Fibroblast of lung (primary cell): Measurements from ENCODE around the gene UBL3. TPM values are rescaled to one million over a fixed set of nuclear protein-coding genes. Genes with fewer than 3 reads are reported as not detected.

Source experiments
- DNase-seq, 2 donors: peaks; one replicate each; pipeline versions ENCODE4 v3.0.0 to v3.0.0-alpha.2; 2010; ENCODE audit warnings: low read depth in 2 of 2
- H2AFZ ChIP-seq: 2 replicates; pipeline ENCODE4 v1.5.1; 2012; ENCODE audit warnings: low read length, control low read depth, inconsistent platforms
- H3K27ac ChIP-seq: 2 replicates; pipeline ENCODE4 v1.5.1; 2011; ENCODE audit warnings: low read length, control low read depth; ENCODE audit not compliant: insufficient read depth
- H3K27me3 ChIP-seq: 2 replicates; pipeline ENCODE4 v1.5.1; 2011; ENCODE audit warnings: mild to moderate bottlenecking, low read length; ENCODE audit not compliant: control insufficient read depth, insufficient read depth
- H3K36me3 ChIP-seq: 2 replicates; pipeline ENCODE4 v1.5.1; 2011; ENCODE audit warnings: low read length; ENCODE audit not compliant: control insufficient read depth, insufficient read depth
- H3K4me1 ChIP-seq: 2 replicates; pipeline ENCODE4 v1.5.1; 2011; ENCODE audit warnings: low read length; ENCODE audit not compliant: control insufficient read depth, insufficient read depth; ENCODE audit errors: extremely low read depth
- H3K4me2 ChIP-seq: 2 replicates; pipeline ENCODE4 v1.5.1; 2011; ENCODE audit warnings: low read length, control low read depth; ENCODE audit not compliant: insufficient read depth; ENCODE audit errors: extremely low read depth
- H3K4me3 ChIP-seq, 4 experiments: fragments of 200-600 bp in 1 of 4; sonication (generic) in 1 of 4; replicated peaks in 1 of 4; 2 replicates each; pipeline ENCODE4 v1.5.1; 2011 to 2016; ENCODE audit warnings: low read length in 4 of 4, low read depth in 3 of 4, mild to moderate bottlenecking in 3 of 4, control low read depth in 2 of 4, inconsistent platforms in 1 of 4, mixed read lengths in 1 of 4; ENCODE audit not compliant: insufficient read depth in 1 of 4; ENCODE audit errors: control extremely low read depth in 1 of 4
- H3K79me2 ChIP-seq: 2 replicates; pipeline ENCODE4 v1.5.1; 2012; ENCODE audit warnings: mild to moderate bottlenecking, low read length, inconsistent platforms; ENCODE audit not compliant: control insufficient read depth, insufficient read depth
- H3K9ac ChIP-seq: 2 replicates; pipeline ENCODE4 v1.5.1; 2011; ENCODE audit warnings: mild to moderate bottlenecking, low read length, control low read depth; ENCODE audit not compliant: insufficient read depth
- H3K9me3 ChIP-seq: 2 replicates; pipeline ENCODE4 v1.5.1; 2012; ENCODE audit warnings: low read depth, low read length; ENCODE audit not compliant: control insufficient read depth, insufficient read depth
- H4K20me1 ChIP-seq: 2 replicates; pipeline ENCODE4 v1.5.1; 2011; ENCODE audit warnings: low read length; ENCODE audit not compliant: control insufficient read depth, insufficient read depth; ENCODE audit errors: extremely low read depth
- EZH2 ChIP-seq: IDR thresholded peaks from 2 replicates; pipeline ENCODE4 v1.5.1; 2012; ENCODE audit warnings: low read length, control low read depth, mild to moderate bottlenecking; ENCODE audit errors: missing control alignments
- polyA plus RNA-seq, 2 donors: library from polyadenylated mRNA; depleted of rRNA in 1 of 2; stranded (reverse) in 1 of 2; unstranded in 1 of 2; fragments of >200 nt; gene quantifications; 2 replicates each; pipeline ENCODE4 v1.2.1, GENCODE V29; 2011 to 2012; ENCODE audit warnings: missing spikeins in 1 of 2
- total RNA-seq: library from RNA; depleted of rRNA; stranded (reverse); fragments of >200 nt; gene quantifications from 2 replicates; pipeline ENCODE4 v1.2.1, GENCODE V29; 2014
- TF ChIP-seq, protein P1 (sequence below), 2 donors: IDR thresholded peaks in 1 of 2; conservative IDR thresholded peaks in 1 of 2; 1 replicate in 1 of 2; 2 replicates in 1 of 2; pipeline ENCODE4 v1.5.1; 2011 to 2012; ENCODE audit warnings: low read length in 2 of 2, control low read depth in 1 of 2, inconsistent platforms in 1 of 2, low read depth in 1 of 2, mild to moderate bottlenecking in 1 of 2

Gene UBL3
- total and polyA plus RNA-seq, 2 donors (not counting 1 experiment from before 2014, with no cell fraction given): 10.7 to 18.3 TPM

DNA sequence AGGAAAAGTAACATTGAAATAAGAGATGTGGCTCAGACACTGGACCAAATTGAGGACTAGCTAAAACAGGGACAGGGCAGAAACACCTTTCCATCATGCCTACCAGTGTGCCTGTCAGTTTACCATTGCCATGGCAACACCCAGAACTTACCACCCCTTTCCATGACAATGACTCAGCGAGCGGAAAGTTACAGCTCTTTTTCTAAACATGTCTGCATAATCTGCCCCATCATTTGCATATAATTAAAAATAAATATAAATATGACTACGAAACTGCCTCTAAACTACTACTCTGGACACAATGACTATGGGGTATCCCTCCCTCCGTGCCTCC is 96.0 kb downstream of the UBL3 start:
- no peak overlapping the region for H2AFZ ChIP-seq
- H3K27me3 ChIP-seq: no peaks in the 10 kb centered on the region
- H3K36me3 ChIP-seq: no peaks in the 10 kb centered on the region
- DNase-seq: peak; percentile 33 to 73
- no peaks in the 10 kb centered on the region for H3K9me3 ChIP-seq
- TF ChIP-seq, protein P1, sequence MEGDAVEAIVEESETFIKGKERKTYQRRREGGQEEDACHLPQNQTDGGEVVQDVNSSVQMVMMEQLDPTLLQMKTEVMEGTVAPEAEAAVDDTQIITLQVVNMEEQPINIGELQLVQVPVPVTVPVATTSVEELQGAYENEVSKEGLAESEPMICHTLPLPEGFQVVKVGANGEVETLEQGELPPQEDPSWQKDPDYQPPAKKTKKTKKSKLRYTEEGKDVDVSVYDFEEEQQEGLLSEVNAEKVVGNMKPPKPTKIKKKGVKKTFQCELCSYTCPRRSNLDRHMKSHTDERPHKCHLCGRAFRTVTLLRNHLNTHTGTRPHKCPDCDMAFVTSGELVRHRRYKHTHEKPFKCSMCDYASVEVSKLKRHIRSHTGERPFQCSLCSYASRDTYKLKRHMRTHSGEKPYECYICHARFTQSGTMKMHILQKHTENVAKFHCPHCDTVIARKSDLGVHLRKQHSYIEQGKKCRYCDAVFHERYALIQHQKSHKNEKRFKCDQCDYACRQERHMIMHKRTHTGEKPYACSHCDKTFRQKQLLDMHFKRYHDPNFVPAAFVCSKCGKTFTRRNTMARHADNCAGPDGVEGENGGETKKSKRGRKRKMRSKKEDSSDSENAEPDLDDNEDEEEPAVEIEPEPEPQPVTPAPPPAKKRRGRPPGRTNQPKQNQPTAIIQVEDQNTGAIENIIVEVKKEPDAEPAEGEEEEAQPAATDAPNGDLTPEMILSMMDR (conservative IDR thresholded peaks at IDR 0.05 in 1 of 2, IDR thresholded peaks at IDR 0.05 in 1 of 2; ENCODE audit: low read depth in 1 of 2, low read length in 2 of 2): no peak
- no peak for TF ChIP-seq EZH2
- H3K4me2 ChIP-seq: no peak overlapping the region
- H3K27ac ChIP-seq: no peak overlapping the region
- H3K9ac ChIP-seq: no peak overlapping the region
- H3K79me2 ChIP-seq: no peaks in the 10 kb centered on the region
- H4K20me1 ChIP-seq: no peaks in the 10 kb centered on the region
- no peak overlapping the region for H3K4me3 ChIP-seq
- no peaks in the 10 kb centered on the region for H3K4me1 ChIP-seq

- TF ChIP-seq, protein P1 (conservative IDR thresholded peaks at IDR 0.05 in 1 of 2, IDR thresholded peaks at IDR 0.05 in 1 of 2; ENCODE audit: low read depth in 1 of 2, low read length in 2 of 2): no peak
- no peak for TF ChIP-seq EZH2
- H3K27me3 ChIP-seq: no peaks in the 10 kb centered on the region
- H3K79me2 ChIP-seq: no peaks in the 10 kb centered on the region
- H3K9me3 ChIP-seq: no peaks in the 10 kb centered on the region
- no peaks in the 10 kb centered on the region for H3K4me1 ChIP-seq
- peak in 1 of 2 donors; percentile 52 for DNase-seq
- no peaks in the 10 kb centered on the region for H3K36me3 ChIP-seq
- H3K27ac ChIP-seq: no peak overlapping the region
- H2AFZ ChIP-seq: peak overlapping the region; percentile 16
- no peak overlapping the region for H3K4me2 ChIP-seq
- H3K9ac ChIP-seq: no peak overlapping the region
- no peak overlapping the region for H3K4me3 ChIP-seq
- no peaks in the 10 kb centered on the region for H4K20me1 ChIP-seq
These were observed 96.6 kb downstream of the UBL3 start for GRCh38 chr13:29753618-29754472.

DNA sequence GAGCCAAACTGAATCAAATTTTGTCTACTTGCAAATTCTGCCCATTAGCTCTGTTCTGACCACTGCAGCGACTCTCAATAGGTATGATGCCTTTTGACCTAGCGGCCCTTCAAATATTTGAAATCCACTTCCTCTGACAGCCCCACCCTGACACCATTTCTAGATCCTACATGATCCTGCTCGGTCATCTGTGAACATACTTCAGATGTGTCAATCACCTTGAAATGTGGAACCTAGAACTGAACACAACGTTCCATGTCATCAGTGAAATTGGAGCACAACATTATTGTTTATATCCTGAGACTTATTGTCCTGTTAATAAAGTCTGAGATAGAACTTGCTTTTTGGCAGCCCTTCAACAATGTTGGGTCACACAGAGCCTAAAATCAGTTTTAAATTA is 98.2 kb downstream of the UBL3 start:
- H3K4me1 ChIP-seq: no peaks in the 10 kb centered on the region

More for the DNA sequence above, 98.2 kb downstream of the UBL3 start:
- Histone ChIP-seq H3K9me3 (no peaks in the 10 kb centered on the region), H3K79me2 (no peaks in the 10 kb centered on the region), H3K4me2 (no peak overlapping the region), H3K36me3 (no peaks in the 10 kb centered on the region), H3K27me3 (no peaks in the 10 kb centered on the region), H2AFZ (no peak overlapping the region), H3K4me3 (no peak overlapping the region), H4K20me1 (no peaks in the 10 kb centered on the region), H3K9ac (no peak overlapping the region), H3K27ac (no peak overlapping the region)
- TF ChIP-seq EZH2: no peak
- TF ChIP-seq, protein P1 (conservative IDR thresholded peaks at IDR 0.05 in 1 of 2, IDR thresholded peaks at IDR 0.05 in 1 of 2; ENCODE audit: low read depth in 1 of 2, low read length in 2 of 2): no peak
- no peak for DNase-seq
